AG04450 (cell line): ENCODE data around the gene CDC7. TPM values are rescaled to one million over a fixed set of nuclear protein-coding genes. Genes with fewer than 3 reads are reported as not detected.

Experiments
- CTCF ChIA-PET: fragments of 300-600, 350-600 bp; formaldehyde crosslinking; extraction: SDS; loops from one replicate; lab custom pipeline; 2022; ENCODE audit warnings: antibody characterized with exemption, inconsistent platforms; lab: Charles Lee
- POLR2A ChIA-PET: fragments of 350-600 bp; formaldehyde crosslinking; extraction: SDS; loops from one replicate; lab custom pipeline; 2021; ENCODE audit warnings: antibody characterized with exemption, inconsistent platforms; lab: Yijun Ruan, JAX
- DNase-seq: peaks from one replicate; pipeline ENCODE4 v3.0.0-alpha.2; 2011; ENCODE audit warnings: low read depth, low spot score
- H3K27ac ChIP-seq: one replicate; pipeline ENCODE4 v1.5.1; 2012; ENCODE audit warnings: low read depth, low read length, control low read depth
- H3K27me3 ChIP-seq: one replicate; pipeline ENCODE4 v1.6.0; 2012; ENCODE audit warnings: low read length; ENCODE audit not compliant: control insufficient read depth, insufficient read depth
- H3K4me3 ChIP-seq: 2 replicates; pipeline ENCODE4 v1.5.1; 2011; ENCODE audit warnings: mild to moderate bottlenecking, low read depth, low read length, control low read depth
- H3K9me3 ChIP-seq: 2 replicates; pipeline ENCODE4 v1.5.1; 2012; ENCODE audit warnings: low read length; ENCODE audit not compliant: control insufficient read depth, insufficient read depth
- CTCF ChIP-seq: IDR thresholded peaks from 2 replicates; pipeline ENCODE4 v1.5.1; 2011; ENCODE audit warnings: low read depth, low read length, control low read depth, inconsistent platforms
- polyA plus RNA-seq: library from polyadenylated mRNA; depleted of rRNA; stranded (reverse); fragments of >200 nt; gene quantifications from 2 replicates; pipeline ENCODE4 v1.2.3, GENCODE V29; 2011

The CDC7 gene
- polyA plus RNA-seq, 1 experiment, result 4.6 TPM

DNA sequence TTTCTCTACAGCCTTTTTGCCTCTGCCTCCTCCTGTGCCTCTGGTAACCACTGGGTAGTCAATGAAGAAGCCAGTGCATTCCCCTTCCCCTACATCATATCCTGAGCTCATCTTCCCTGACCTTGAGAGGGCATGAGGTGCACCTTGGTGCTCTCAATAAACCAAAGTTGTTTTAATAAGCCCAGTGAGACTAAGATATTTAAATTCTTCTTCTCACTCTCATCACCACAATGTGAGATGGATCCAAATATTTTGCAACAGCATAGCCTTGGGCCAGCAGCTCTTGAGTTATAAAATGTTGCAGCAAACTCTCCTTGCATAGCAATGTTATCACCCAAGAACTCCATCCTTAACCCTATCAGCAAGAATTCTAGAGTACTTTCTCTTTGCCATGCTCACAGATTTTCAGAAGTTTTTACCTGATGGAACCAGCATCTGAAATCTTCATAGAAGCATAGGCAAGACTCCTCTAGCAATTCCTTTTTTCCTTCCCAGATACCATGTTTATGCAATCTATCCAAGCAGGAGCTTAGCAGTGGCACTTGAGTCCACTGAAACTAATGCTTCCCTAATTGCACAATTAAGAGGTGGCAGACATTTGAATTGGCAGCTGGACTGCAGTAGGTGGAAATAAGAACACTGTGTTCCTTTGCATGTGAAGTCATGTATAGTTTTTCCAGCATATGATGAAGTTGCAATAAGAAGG is 36.8 kb downstream of the CDC7 start:
- H3K9me3 ChIP-seq, result no peaks in the 10 kb centered on the region; the same call in 1 of the 2 replicates
- peak; percentile 65 for DNase-seq
- POLR2A ChIA-PET, result interaction anchor here (0.6 to 1.6 kb wide), 4 partner anchors 12 to 147 kb away, joined by 3 to 8 read pairs (median 6); no protein-coding TSS in a partner anchor
- CTCF ChIA-PET, result interaction anchor here (0.8 to 1.4 kb wide), 4 partner anchors 16 to 349 kb away, joined by 3 read pairs; partner anchors contain the start of gene TGFBR3
- no peak for TF ChIP-seq CTCF
- no peak overlapping the region for H3K27ac ChIP-seq
- H3K4me3 ChIP-seq, result no peak overlapping the region
- peaks cover 18% of the 10 kb centered on the region for H3K27me3 ChIP-seq

DNA sequence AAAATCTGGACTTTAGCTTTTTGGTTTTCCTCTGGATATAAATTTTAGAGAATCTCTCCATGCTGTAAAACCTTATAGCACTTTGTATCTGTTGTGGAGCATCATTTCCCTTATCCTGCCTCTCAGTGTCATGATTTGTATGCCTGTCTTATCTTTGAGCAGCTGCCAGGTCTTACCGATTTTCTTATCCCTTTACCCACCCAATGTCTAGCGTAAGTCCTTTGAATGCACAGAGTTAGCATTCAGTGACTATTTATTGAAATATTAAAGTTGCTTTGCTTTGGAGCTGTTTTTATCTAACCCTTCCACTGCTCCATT is 37.3 kb downstream of the CDC7 start:
- H3K4me3 ChIP-seq, result no peak overlapping the region
- no peak for TF ChIP-seq CTCF
- H3K9me3 ChIP-seq, result no peaks in the 10 kb centered on the region; the same call in 1 of the 2 replicates
- H3K27ac ChIP-seq, result no peak overlapping the region
- ChIA-PET POLR2A (interaction anchor here (0.6 to 1.6 kb wide), 3 partner anchors 37 to 147 kb away, joined by 4 to 8 read pairs (median 7); no protein-coding TSS in a partner anchor), CTCF (interaction anchor here (1.2 to 1.4 kb wide), 3 partner anchors 16 to 348 kb away, joined by 3 read pairs; partner anchors contain the start of gene TGFBR3)
- H3K27me3 ChIP-seq, result peaks cover 18% of the 10 kb centered on the region
- no peak for DNase-seq

- CTCF ChIA-PET, result interaction anchor here (1.8 kb wide), 1 partner anchor 29 kb away, joined by 7 read pairs; no protein-coding TSS in a partner anchor
- H3K27me3 ChIP-seq, result peaks cover 26% of the 10 kb centered on the region
- no peak for DNase-seq
- TF ChIP-seq CTCF, result no peak
- no peak overlapping the region for H3K27ac ChIP-seq
- POLR2A ChIA-PET, result no interaction called here
- no peaks in the 10 kb centered on the region for H3K9me3 ChIP-seq
- no peak overlapping the region for H3K4me3 ChIP-seq
These were observed 40.3 kb downstream of the CDC7 start for GRCh38 chr1:91540910-91541309.

- ChIA-PET POLR2A (no interaction called here), CTCF (no interaction called here)
- H3K9me3 ChIP-seq, result peaks cover 9% of the 10 kb centered on the region; the same call in 1 of the 2 replicates
- H3K27ac ChIP-seq, result no peak overlapping the region
- no peak for TF ChIP-seq CTCF
- no peak for DNase-seq
- peaks cover 30% of the 10 kb centered on the region for H3K27me3 ChIP-seq
- H3K4me3 ChIP-seq, result no peak overlapping the region
These were observed 41.4 kb downstream of the CDC7 start for GRCh38 chr1:91541918-91542533.
